PFSK-1 (cell line): ENCODE data around the gene ZEB2.

ENCODE experiments used
- FOXP2 ChIP-seq: optimal IDR thresholded peaks from 2 replicates; pipeline ENCODE3; 2011; ENCODE audit warnings: borderline replicate concordance, control low read depth, inconsistent platforms; ENCODE audit not compliant: insufficient read depth; ENCODE audit errors: extremely low read length, extremely low read depth
- POLR2AphosphoS5 ChIP-seq: IDR thresholded peaks from 2 replicates; pipeline ENCODE4 v1.6.1; 2012; ENCODE audit warnings: low read depth, mild to moderate bottlenecking, control low read depth, low read length, moderate library complexity
- REST ChIP-seq, 2 experiments: IDR thresholded peaks; 2 replicates each; pipeline versions ENCODE4 v1.6.1 to v1.8.0; 2011 to 2012; ENCODE audit warnings: low read depth in 2 of 2, low read length in 2 of 2, control low read depth in 1 of 2, inconsistent platforms in 1 of 2, mild to moderate bottlenecking in 1 of 2, moderate library complexity in 1 of 2; ENCODE audit not compliant: insufficient read depth in 1 of 2
- SIN3A ChIP-seq: IDR thresholded peaks from 2 replicates; pipeline ENCODE4 v1.6.1; 2012; ENCODE audit warnings: mild to moderate bottlenecking, low read length, moderate library complexity, borderline replicate concordance; ENCODE audit not compliant: insufficient read depth
- TAF1 ChIP-seq: IDR thresholded peaks from 2 replicates; pipeline ENCODE4 v1.6.1; 2012; ENCODE audit warnings: low read length, control low read depth, borderline replicate concordance; ENCODE audit not compliant: insufficient read depth

ZEB2 gene

GRCh38 chr2:144515099-144515695 lies 4.7 kb downstream of the ZEB2 start:
- TF ChIP-seq POLR2AphosphoS5, result no peak
- TF ChIP-seq REST (IDR thresholded peaks at IDR 0.05; ENCODE audit: insufficient read depth in 1 of 2, low read depth in 2 of 2, low read length in 2 of 2), result no peak
- no peak for TF ChIP-seq SIN3A
- no peak for TF ChIP-seq FOXP2
- no peak for TF ChIP-seq TAF1

GRCh38 chr2:144514616-144515091 lies 5.3 kb downstream of the ZEB2 start:
- TF ChIP-seq FOXP2 (no peak), POLR2AphosphoS5 (no peak), TAF1 (no peak), REST (IDR thresholded peaks at IDR 0.05; ENCODE audit: insufficient read depth in 1 of 2, low read depth in 2 of 2, low read length in 2 of 2) (no peak), SIN3A (no peak)

- TF ChIP-seq SIN3A, result no peak
- TF ChIP-seq TAF1, result no peak
- no peak for TF ChIP-seq POLR2AphosphoS5
Observed at GRCh38 chr2:144513388-144514101, 6.4 kb downstream of the ZEB2 start.

- TF ChIP-seq SIN3A (peak; percentile 33; the same call in 1 of the 2 replicates), REST (IDR thresholded peaks at IDR 0.05; ENCODE audit: insufficient read depth in 1 of 2, low read depth in 2 of 2, low read length in 2 of 2) (no peak), POLR2AphosphoS5 (no peak), TAF1 (no peak), FOXP2 (no peak)
Observed at GRCh38 chr2:144512891-144513351, 7.0 kb downstream of the ZEB2 start.

- TF ChIP-seq REST (IDR thresholded peaks at IDR 0.05; ENCODE audit: insufficient read depth in 1 of 2, low read depth in 2 of 2, low read length in 2 of 2) (no peak), SIN3A (no peak), POLR2AphosphoS5 (no peak), TAF1 (no peak)
Observed at GRCh38 chr2:144512470-144512869, 7.4 kb downstream of the ZEB2 start.
